Lower leg skin (tissue), 3 donors: Measurements from ENCODE around the gene PHGDH.
"Not testable (repeated sequence)": the region's sequence is repeated elsewhere in the genome, so short reads cannot be mapped to it uniquely, and the experiment has no call there.

ENCODE experiments used
- CTCF ChIP-seq, 3 donors: fragments of 450-650 bp; IDR thresholded peaks; one replicate each; pipeline ENCODE4 v1.5.1; 2016; ENCODE audit warnings: antibody characterized with exemption in 3 of 3, mild to moderate bottlenecking in 3 of 3, moderate library complexity in 2 of 3
- POLR2A ChIP-seq, 2 donors: fragments of 450-650 bp; IDR thresholded peaks; one replicate each; pipeline ENCODE4 v1.6.1; 2016 to 2017; ENCODE audit warnings: antibody characterized with exemption in 2 of 2, mild to moderate bottlenecking in 1 of 2, moderate library complexity in 1 of 2

- TF ChIP-seq POLR2A, CTCF (IDR thresholded peaks at IDR 0.05): not testable (repeated sequence)
Observed at GRCh38 chr1:119786046-119786445, 74.3 kb downstream of the PHGDH start.
